COLO829 (cell line): ENCODE data around the gene RYR3.

ENCODE experiments used
- DNase-seq: peaks from one replicate; pipeline ENCODE4 v3.0.0; 2012; ENCODE audit warnings: low spot score

The RYR3 gene

GRCh38 chr15:33320017-33320416, 9.2 kb downstream of the RYR3 start:
- no peak for DNase-seq

GRCh38 chr15:33322091-33322490, 11.3 kb downstream of the RYR3 start:
- no peak for DNase-seq

GRCh38 chr15:33324609-33325008, 13.8 kb downstream of the RYR3 start:
- DNase-seq, result no peak

GRCh38 chr15:33326908-33327307, 16.1 kb downstream of the RYR3 start:
- DNase-seq, result no peak

- DNase-seq, result no peak
These were observed 17.3 kb downstream of the RYR3 start for GRCh38 chr15:33328106-33328505.

- DNase-seq, result no peak
These were observed 18.7 kb downstream of the RYR3 start for GRCh38 chr15:33329457-33329856.

- DNase-seq, result no peak
These were observed 20.2 kb downstream of the RYR3 start for GRCh38 chr15:33330931-33331330.

- DNase-seq, result no peak
These were observed 31.2 kb downstream of the RYR3 start for GRCh38 chr15:33341953-33342352.

- DNase-seq, result no peak
These were observed 32.5 kb downstream of the RYR3 start for GRCh38 chr15:33343275-33343674.

- no peak for DNase-seq
These were observed 33.3 kb downstream of the RYR3 start for GRCh38 chr15:33344111-33344510.

GRCh38 chr15:33344530-33344929, 33.8 kb downstream of the RYR3 start:
- DNase-seq, result no peak

- no peak for DNase-seq
These were observed 43.6 kb downstream of the RYR3 start for GRCh38 chr15:33354411-33354810.

GRCh38 chr15:33357845-33358244, 47.1 kb downstream of the RYR3 start:
- DNase-seq, result no peak

GRCh38 chr15:33358306-33358705, 47.5 kb downstream of the RYR3 start:
- DNase-seq, result peak; percentile 70

- DNase-seq, result no peak
These were observed 50.1 kb downstream of the RYR3 start for GRCh38 chr15:33360886-33361285.

GRCh38 chr15:33369941-33370622, 59.3 kb downstream of the RYR3 start:
- DNase-seq, result no peak

GRCh38 chr15:33370623-33371020, 59.9 kb downstream of the RYR3 start:
- no peak for DNase-seq

- DNase-seq, result no peak
These were observed 60.4 kb downstream of the RYR3 start for GRCh38 chr15:33371159-33371558.

- no peak for DNase-seq
These were observed 63.6 kb downstream of the RYR3 start for GRCh38 chr15:33374226-33374914.

GRCh38 chr15:33375236-33375635, 64.5 kb downstream of the RYR3 start:
- DNase-seq, result no peak

- DNase-seq, result no peak
These were observed 66.4 kb downstream of the RYR3 start for GRCh38 chr15:33377204-33377603.

GRCh38 chr15:33378866-33379480, 68.2 kb downstream of the RYR3 start:
- no peak for DNase-seq

GRCh38 chr15:33380406-33380805, 69.6 kb downstream of the RYR3 start:
- DNase-seq, result no peak
